ENCODE measurements around the gene ZSWIM9. TPM values are rescaled to one million over a fixed set of nuclear protein-coding genes. Genes with fewer than 3 reads are reported as not detected.

The ZSWIM9 gene
- total and polyA plus RNA-seq, 10 donors = 1.3 to 9.3 (median 3.6) TPM

- H3K27me3 ChIP-seq (replicated peaks in 1 of 7) = no peaks in the 10 kb centered on the region
- TF ChIP-seq CTCF (IDR thresholded peaks at IDR 0.05 in 8 of 11, conservative IDR thresholded peaks at IDR 0.05 in 3 of 11) (no peak), POLR2AphosphoS5 (IDR thresholded peaks at IDR 0.05) (no peak), POLR2A (IDR thresholded peaks at IDR 0.05) (no peak)
- WGBS, 5 donors = 74 to 81% (median 75%) methylated on average over 9 of the region's 9 CpGs
- H3K4me3 ChIP-seq = no peak overlapping the region
- peaks cover 0 to 76% (median 25%) of the 10 kb centered on the region in 6 donors for H3K36me3 ChIP-seq
- intact Hi-C loops (cut with DNase I; ENCODE audit: low total_unique reads) = no loop called here
- H3K9me3 ChIP-seq = no peaks in the 10 kb centered on the region
- no peak for DNase-seq
- peak overlapping the region in 1 of 8 donors; percentile 22 for H3K27ac ChIP-seq
- peaks cover 0 to 16% (median 7%) of the 10 kb centered on the region in 6 donors for H3K4me1 ChIP-seq
These were observed 16.5 kb upstream of the ZSWIM9 start for GRCh38 chr19:48154003-48154402.

- no peak for DNase-seq
- intact Hi-C loops (cut with DNase I; ENCODE audit: low total_unique reads) = no loop called here
- Histone ChIP-seq H3K4me1 (peaks cover 0 to 7% (median under 1%) of the 10 kb centered on the region in 6 donors), H3K36me3 (peaks cover 0 to 80% (median 23%) of the 10 kb centered on the region in 6 donors), H3K27ac (peak overlapping the region in 6 of 8 donors; percentile 7 to 60 (median 52)), H3K4me3 (no peak overlapping the region), H3K9me3 (no peaks in the 10 kb centered on the region), H3K27me3 (replicated peaks in 1 of 7) (no peaks in the 10 kb centered on the region)
- TF ChIP-seq POLR2AphosphoS5 (IDR thresholded peaks at IDR 0.05) = peak in 1 of 3 donors; percentile 45
- TF ChIP-seq CTCF (IDR thresholded peaks at IDR 0.05 in 8 of 11, conservative IDR thresholded peaks at IDR 0.05 in 3 of 11) = no peak
- WGBS, 5 donors = 71 to 88% (median 73%) methylated on average over 12 of the region's 12 CpGs
These were observed 12.2 kb upstream of the ZSWIM9 start for GRCh38 chr19:48158210-48158790.

GRCh38 chr19:48168689-48169088, 1.8 kb upstream of the ZSWIM9 start:
- Histone ChIP-seq H3K27ac (peak overlapping the region in 6 of 8 donors; percentile 58 to 99 (median 96)), H3K27me3 (replicated peaks in 1 of 7) (no peaks in the 10 kb centered on the region), H3K36me3 (peaks cover 0 to 35% (median 16%) of the 10 kb centered on the region in 6 donors), H3K4me3 (no peak overlapping the region), H3K4me1 (peaks cover 9 to 36% (median 23%) of the 10 kb centered on the region in 6 donors), H3K9me3 (no peaks in the 10 kb centered on the region)
- TF ChIP-seq POLR2AphosphoS5 (IDR thresholded peaks at IDR 0.05) (no peak), CTCF (IDR thresholded peaks at IDR 0.05 in 8 of 11, conservative IDR thresholded peaks at IDR 0.05 in 3 of 11) (no peak), POLR2A (IDR thresholded peaks at IDR 0.05) (no peak)
- DNase-seq = no peak
- intact Hi-C loops (cut with DNase I; ENCODE audit: low total_unique reads) = no loop called here
- WGBS, 5 donors = 76 to 97% (median 85%) methylated on average over 5 of the region's 5 CpGs

- peak; percentile 95 for DNase-seq
- 1 to 5% (median 3%) methylated on average over 13 to 15 of the region's 15 CpGs for WGBS, 5 donors
- TF ChIP-seq CTCF (IDR thresholded peaks at IDR 0.05 in 8 of 11, conservative IDR thresholded peaks at IDR 0.05 in 3 of 11) (no peak), POLR2AphosphoS5 (IDR thresholded peaks at IDR 0.05) (no peak), POLR2A (IDR thresholded peaks at IDR 0.05) (no peak)
- peaks cover 0 to 38% (median 19%) of the 10 kb centered on the region in 6 donors for H3K36me3 ChIP-seq
- intact Hi-C loops (cut with DNase I; ENCODE audit: low total_unique reads) = no loop called here
- H3K4me1 ChIP-seq = peaks cover 9 to 45% (median 25%) of the 10 kb centered on the region in 6 donors
- peak overlapping the region; percentile 93 to 98 (median 96) for H3K4me3 ChIP-seq
- H3K27ac ChIP-seq = peak overlapping the region; percentile 91 to 99 (median 96)
- H3K27me3 ChIP-seq (replicated peaks in 1 of 7) = no peaks in the 10 kb centered on the region
- no peaks in the 10 kb centered on the region for H3K9me3 ChIP-seq
These were observed 922 bp upstream of the ZSWIM9 start for GRCh38 chr19:48169578-48169938.
